GF-D8 (cell line): Measurements from ENCODE around the gene C9orf78.
"Not testable (repeated sequence)": the region's sequence is repeated elsewhere in the genome, so short reads cannot be mapped to it uniquely, and the experiment has no call there.

ENCODE experiments used
- DNase-seq: peaks from one replicate; lab custom pipeline; 2025; lab: John Stamatoyannopoulos, UW

Gene C9orf78

DNA sequence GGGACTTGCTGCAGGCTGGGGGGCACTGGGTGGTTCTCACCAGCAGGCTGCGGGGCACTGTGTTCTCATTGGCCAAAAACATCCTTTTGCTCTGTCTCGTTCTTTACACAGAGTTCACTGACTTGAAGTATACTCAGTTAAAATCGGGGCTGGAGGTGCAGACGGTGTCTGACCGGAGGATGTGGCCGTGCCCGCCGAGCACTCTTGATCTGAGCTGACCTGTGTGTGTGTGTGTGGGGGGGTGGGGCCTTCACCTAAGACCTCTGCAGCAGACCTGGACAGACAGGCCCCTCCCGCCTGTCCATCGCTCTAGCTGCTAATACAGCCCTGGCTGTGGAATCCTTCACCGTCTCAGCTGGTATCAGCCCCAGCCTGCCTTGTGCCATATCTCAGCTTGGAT is 25.0 kb downstream of the C9orf78 start:
- DNase-seq, result no peak

DNA sequence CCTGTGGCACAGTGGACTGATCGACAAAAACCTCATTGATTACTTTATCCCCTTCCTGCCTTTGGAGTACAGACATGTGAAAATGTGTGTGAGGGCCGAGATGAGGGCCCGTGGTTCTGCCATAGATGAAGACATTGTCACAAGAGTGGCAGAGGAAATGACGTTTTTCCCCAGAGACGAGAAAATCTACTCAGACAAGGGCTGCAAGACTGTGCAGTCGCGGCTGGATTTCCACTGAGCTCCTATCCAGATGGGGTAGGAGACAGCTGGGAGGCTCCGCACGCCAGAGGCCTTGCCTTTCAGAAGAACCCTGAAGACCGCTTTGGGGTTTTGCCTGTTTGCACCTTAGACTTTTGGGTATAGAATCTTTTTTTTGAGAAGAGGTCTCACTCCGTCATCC is 25.7 kb downstream of the C9orf78 start:
- DNase-seq, result no peak

DNA sequence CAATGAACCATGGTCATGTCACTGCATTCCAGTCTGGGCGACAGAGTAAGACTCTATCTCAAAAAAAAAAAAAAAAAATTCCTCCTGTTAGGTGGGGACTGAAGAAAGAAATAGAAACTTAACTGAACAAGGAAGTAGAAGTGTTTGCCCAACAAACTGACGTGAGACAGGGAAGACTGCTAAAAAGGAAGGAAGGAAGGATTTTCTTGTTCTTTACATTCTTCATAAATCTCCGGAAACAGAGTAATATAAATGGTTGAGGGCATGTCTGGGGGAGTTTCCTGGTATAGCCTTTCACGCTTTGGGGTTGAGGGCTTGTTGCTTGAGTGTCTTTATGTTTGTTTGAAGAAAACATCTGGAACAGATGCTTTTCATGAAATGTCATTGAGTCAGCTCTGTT is 29.0 kb downstream of the C9orf78 start:
- DNase-seq, result peak; percentile 85

DNA sequence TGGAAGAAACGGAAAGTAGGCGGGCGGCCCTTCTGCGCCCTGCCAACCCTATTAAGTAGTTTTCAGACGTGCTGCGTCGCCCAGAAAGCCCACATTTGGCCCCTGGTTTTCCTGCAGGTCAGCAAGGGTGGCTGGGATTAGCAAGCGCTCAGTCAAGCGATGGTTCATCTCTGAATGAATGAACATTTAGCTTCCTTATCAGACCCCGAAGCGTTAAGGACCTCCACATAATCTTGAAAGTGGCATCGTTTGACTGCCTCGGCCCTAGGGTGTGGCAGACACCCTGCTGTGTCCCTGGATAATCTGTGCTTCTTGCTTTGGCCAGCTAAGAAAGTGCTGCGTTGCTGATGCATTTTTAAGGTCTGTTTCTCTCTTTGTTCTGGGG is 31.4 kb downstream of the C9orf78 start:
- DNase-seq, result no peak

DNA sequence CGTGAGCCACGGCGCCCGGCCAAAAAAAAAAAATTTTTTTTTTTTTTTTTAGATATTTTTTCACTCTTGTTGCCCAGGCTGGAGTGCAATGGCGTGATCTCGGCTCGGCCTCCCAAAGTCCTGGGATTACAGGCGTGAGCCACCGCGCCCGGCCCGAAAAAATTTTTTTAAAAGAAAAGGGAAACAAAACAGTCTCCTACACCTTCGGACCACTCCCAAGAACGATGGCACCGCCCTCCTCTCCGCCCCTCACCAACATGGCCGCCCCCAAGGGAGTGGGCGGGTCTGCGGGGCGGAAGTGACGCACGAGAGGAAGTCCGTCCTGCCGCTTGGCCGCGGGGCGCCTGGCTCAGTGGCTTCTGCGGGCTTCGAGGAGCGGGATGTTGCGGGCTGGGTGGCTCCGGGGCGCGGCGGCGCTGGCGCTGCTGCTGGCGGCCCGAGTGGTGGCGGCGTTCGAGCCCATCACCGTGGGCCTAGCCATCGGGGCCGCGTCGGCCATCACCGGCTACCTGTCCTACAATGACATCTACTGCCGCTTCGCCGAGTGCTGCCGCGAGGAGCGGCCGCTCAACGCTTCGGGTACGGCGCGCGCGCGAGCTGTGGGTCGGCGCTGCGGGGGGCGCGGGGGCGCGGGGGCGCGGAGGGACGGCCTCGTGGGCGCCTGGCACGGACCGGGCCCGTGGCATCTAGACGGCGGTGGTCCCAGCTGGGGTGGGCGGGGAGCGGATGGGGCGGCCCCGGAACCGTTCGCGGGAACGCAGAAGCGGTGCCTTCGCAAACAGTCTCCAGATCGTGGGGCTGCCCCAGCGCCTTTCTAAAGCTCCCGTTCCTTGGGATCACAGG is 32.0 kb downstream of the C9orf78 start, which contains the start of gene TOR1B:
TOR1B (plus strand) TSS at position 352 of the 843 bp plus-strand sequence; CDS start at position 381, 29 bp downstream.
- peak; percentile 73 for DNase-seq

DNA sequence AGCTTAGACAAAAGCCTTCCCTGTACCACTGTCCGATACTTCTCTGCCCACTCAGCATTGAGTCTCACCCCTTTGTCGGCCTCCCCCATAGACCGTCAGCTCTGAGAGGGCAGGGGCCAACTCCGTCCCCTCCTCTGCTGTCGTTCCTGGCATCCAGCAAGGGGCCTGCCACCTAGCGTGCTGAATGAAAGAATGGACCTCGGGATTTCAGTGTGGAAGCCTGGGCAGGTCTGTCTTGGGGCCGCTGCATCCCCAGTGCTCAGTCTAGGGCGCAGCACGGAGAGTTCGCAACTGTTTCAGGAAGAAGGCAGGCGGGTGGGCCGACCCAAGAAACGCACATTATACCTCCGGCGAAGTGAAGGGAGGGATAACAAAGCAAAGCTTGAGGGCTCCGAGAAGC is 33.6 kb downstream of the C9orf78 start:
- no peak for DNase-seq

DNA sequence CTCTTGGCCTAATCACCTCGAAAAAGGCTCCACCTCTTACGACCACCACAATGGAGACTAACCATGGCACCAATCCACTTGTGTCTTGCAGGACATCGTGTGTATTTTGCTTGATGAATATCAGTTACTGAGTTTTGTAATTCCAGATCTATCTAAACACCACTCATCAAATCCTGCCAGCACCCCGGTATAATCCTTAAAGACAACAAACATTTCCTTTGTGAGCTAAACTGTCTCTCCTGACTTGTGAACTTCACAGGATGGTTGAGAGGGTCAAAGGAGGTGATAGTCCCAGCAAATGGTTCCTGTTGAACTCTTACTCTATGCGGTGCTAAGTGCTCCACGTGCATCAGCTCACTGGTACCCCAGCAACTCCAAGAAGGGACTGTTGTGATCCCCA is 36.1 kb downstream of the C9orf78 start:
- DNase-seq, result no peak

DNA sequence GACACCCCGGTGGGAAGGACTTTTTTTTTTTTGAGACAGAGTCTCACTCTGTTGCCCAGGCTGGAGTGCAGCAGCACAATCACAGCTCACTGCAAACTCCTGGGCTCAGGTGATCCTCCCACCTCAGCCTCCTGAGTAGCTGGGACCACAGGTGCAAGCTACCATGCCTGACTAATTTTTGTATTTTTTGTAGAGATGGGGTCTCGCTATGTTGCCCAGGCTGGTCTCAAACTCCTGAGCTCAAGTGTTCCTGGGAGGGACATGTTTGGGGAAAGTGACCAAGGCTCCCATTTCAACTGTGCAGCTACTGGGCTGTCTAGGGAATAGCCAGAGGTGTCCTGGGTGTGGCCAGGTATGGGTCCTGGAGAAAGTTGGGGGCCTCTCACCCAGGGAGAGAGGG is 39.0 kb downstream of the C9orf78 start:
- not testable (repeated sequence) for DNase-seq

DNA sequence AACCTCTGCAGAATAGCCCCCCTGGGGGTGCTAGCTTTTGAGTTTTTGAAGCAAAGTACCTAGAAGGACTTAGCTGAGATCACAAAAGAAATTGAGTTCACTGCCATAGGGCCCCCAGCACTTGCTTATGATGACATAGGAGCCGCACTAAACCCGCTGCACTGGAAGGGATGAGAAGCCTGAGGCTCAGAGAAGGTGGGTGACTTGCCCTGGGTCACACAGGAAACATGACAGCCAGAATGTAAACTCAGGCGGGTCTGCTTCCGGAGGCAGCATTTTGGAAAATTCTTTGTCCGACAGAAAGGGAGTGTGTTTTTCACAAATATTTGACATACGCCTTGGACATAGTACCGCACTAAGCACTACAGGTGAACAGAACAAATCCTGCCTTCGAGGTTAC is 40.5 kb downstream of the C9orf78 start:
- no peak for DNase-seq

DNA sequence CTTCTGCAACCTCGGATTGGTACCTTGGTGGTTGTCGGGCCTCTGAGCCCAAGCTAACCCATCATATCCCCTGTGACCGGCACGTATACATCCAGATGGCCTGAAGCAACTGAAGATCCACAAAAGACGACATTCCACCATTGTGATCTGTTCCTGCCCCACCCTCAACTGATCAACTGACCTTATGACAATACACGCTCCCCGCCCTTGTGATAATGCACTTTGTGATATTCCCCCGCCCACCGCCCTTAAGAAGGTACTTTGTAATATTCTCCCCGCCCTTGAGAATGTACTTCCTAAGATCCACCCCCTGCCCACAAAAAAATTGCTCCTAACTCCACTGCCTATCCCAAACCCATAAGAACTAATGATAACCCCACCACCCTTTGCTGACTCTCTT is 48.6 kb downstream of the C9orf78 start:
- no peak for DNase-seq

DNA sequence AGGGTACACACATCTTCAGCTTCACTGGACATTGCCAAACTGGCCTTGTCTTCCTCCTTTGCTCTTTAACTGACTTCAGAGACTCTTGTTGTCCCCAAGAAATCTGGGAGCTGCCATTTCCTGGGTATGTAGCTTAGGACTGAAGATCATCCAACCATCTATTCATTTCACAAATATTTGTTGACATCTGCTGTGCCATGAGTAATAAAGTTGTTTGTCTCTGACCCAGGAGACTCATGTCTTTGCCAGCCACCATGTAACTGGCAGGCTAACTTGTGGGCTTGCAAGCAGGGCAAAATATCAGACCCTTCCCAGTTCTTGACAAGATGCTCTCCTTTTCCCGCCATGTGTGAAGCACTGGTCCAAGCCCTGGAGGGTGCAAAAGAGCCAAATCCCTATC is 49.2 kb downstream of the C9orf78 start:
- no peak for DNase-seq

DNA sequence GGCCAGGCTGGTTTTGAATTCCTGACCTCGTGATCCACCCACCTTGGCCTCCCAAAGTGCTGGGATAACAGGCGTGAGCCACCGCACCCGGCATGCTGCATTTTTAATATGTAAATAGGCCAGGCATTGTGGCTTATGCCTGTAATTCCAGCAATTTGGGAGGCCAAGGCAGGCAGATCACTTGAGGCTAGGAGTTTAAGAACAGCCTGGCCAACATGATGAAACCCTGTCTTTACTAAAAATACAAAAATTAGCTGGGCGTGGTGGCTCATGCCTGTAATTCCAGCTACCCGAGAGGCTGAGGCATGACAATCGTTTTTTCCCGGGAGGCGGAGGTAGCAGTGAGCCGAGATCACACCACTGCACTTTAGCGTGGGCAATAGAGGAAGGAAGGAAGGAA is 50.1 kb downstream of the C9orf78 start:
- not testable (repeated sequence) for DNase-seq

DNA sequence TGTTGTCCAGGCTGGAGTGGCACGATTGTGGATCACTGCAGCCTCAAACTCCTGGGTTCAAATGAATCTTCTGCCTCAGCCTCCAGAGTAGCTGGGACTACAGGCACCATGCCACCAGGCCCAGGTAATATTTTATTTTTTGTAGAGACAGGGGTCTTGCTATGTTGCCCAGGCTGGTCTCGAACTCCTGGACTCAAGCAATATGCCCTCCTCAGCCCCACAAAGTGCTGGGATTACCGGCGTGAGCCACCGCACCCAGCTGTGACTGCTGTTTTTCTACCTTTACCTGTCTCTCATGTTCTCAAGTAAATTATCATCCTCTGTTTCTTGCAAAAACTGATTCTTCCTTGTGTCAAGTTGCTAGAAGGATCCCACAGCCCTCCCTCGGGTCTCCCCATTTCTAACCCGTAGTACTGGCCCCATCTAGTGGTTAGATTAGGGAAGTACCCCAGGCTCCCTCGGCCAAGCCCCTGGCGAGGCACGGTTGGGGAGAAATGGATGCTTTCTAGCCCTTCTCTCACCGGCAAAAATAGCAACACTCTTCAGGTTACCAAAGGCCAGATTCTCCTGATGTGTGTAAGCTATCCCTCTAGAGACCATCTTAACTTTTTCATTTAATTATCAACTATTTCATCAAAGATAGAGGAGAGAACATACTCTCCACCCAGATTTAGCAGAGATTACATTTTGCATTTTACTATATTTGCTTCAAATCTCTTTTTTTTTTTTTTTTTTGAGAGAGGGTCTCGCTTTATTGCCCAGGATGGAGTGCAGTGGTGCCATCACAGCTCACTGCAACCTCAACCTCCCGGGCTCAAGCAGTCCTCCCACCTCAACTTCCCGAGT is 51.3 kb downstream of the C9orf78 start:
- DNase-seq, result peak; percentile 7

DNA sequence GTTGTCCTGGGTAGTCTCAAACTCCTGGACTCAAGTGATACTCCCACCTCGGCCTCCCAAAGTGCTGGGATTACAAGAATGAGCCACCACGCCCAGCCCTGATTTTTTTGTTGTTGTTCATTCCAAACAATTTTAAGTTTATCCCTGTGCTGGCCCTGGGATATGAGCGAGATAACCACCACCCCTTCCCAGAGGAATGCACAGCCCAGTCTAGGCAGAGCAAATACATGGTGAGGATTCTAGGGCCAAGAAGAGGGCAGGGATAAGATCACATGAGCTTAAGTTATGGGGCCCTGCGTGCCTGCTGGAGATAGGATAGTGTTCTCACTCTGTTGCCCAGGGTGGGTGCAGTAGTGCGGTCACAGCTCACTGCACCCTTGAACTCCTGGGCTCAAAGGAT is 53.1 kb downstream of the C9orf78 start:
- no peak for DNase-seq

DNA sequence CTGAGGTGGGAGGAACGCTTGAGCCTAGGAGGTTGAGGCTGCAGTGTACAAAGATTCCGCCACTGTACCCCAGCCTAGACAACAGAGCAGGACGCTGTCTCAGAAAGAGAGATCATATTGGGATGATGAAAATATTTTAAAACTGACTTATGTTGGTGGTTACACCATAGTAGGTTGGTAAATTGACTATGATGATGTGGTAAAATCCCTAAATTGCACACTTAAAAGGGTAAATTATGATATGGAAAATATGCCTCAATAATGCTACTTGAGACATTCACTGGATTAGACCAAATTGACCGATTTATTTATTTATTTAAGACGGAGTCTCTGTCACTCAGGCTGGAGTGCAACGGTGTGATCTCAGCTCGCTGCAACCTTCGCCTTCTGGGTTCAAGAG is 53.9 kb downstream of the C9orf78 start:
- no peak for DNase-seq

DNA sequence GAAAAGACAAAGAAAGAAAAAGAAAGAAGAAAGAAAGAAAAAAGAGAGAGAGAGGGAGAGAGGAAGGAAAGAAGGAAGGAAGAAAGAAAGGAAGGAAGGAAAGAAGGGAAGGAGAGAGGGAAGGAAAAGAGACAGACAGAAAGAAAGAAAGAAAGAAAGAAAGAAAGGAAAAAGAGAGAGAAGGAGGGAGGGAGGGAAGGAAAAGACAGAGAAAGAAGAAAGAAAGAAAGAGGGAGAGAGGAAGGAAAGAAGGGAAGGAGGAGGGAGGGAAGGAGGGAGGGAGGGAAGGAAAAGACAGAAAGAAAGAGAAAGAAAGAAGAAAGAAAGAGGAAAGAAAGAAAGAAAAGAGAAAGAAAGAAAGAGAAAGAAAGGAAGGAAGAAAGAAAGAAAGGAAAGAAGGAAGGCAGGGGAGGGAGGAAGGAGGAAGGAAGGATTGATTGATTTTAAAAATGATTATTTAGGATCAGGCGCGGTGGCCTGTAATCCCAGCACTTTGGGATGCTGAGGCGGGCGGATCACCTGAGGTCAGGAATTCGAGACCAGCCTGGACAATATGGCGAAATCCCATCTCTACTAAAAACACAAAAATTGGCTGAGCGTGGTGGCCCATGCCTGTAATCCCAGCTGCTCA is 55.4 kb downstream of the C9orf78 start:
- no peak for DNase-seq

DNA sequence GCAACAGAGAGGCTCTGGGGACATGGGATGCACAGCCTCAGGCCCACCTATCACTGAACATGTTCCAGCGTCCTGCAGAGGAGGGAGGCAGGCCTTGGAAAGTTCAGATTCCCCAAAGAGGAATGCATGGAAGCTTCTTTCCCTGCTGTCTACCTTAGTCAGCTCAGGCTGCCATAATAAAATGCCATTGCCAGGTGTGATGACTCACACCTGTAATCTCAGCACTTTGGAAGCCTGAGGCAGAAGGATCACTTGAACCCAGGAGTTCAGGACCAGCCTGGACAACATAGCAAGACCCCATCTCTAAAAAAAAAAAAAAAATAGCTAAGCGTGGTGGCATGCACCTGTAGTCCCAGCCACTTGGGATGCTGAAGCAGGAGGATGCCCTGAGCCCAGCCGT is 56.6 kb downstream of the C9orf78 start:
- DNase-seq, result no peak

DNA sequence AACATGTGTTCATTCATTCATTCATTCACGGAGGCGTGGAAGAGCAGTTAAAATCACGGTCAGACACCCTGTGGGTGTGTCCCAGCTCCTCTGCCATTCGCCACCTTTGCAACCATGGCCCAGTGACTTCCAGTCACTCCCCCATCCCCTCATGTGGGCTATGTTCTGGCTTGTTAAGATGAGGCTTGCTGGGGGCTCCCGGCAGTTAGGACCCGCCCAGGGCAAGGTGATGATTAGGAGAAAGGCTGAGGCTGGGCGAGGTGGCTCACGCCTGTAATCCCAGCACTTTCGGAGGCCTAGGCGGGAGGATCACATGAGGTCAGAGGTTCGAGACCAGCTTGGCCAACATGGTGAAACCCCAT is 57.3 kb downstream of the C9orf78 start:
- no peak for DNase-seq
